Loucy (cell line): Measurements from ENCODE around the gene MAPRE2.

ENCODE experiments used
- H2AFZ ChIP-seq: fragments of 200-600 bp; sonication (generic); 2 replicates; pipeline ENCODE4 v1.6.0; 2016; ENCODE audit warnings: antibody characterized with exemption, mild to moderate bottlenecking, low read length, moderate library complexity
- H3F3A ChIP-seq: fragments of 200-600 bp; 2 replicates; pipeline ENCODE4 v1.6.0; 2016; ENCODE audit warnings: antibody characterized with exemption, low read depth, mild to moderate bottlenecking
- H3K27me3 ChIP-seq: fragments of 200-600 bp; sonication (generic); 2 replicates; pipeline ENCODE4 v1.6.1; 2014; ENCODE audit warnings: low read length, mild to moderate bottlenecking; ENCODE audit not compliant: insufficient read depth, poor library complexity, severe bottlenecking
- H3K36me3 ChIP-seq: fragments of 200-600 bp; sonication (generic); 2 replicates; pipeline ENCODE4 v1.6.1; 2016; ENCODE audit warnings: low read length; ENCODE audit not compliant: insufficient read depth
- H3K4me1 ChIP-seq: fragments of 200-600 bp; sonication (generic); 2 replicates; pipeline ENCODE4 v1.5.1; 2014; ENCODE audit warnings: low read length, mild to moderate bottlenecking; ENCODE audit not compliant: insufficient read depth, poor library complexity, severe bottlenecking
- H3K4me2 ChIP-seq: fragments of 200-600 bp; sonication (generic); 2 replicates; pipeline ENCODE4 v1.6.0; 2014; ENCODE audit warnings: antibody characterized with exemption, low read length, low read depth, mild to moderate bottlenecking; ENCODE audit not compliant: poor library complexity, severe bottlenecking
- H3K4me3 ChIP-seq: fragments of 200-600 bp; sonication (generic); 2 replicates; pipeline ENCODE4 v1.5.1; 2014; ENCODE audit warnings: low read length, mild to moderate bottlenecking, mixed read lengths; ENCODE audit not compliant: poor library complexity, severe bottlenecking
- H3K79me2 ChIP-seq: fragments of 200-600 bp; sonication (generic); 2 replicates; pipeline ENCODE4 v1.6.1; 2014; ENCODE audit warnings: low read length; ENCODE audit not compliant: insufficient read depth
- H3K9ac ChIP-seq: fragments of 200-600 bp; sonication (generic); 2 replicates; pipeline ENCODE4 v1.6.0; 2014; ENCODE audit warnings: mild to moderate bottlenecking, low read depth, low read length, moderate library complexity; ENCODE audit not compliant: poor library complexity, severe bottlenecking
- H3K9me2 ChIP-seq: fragments of 200-600 bp; sonication (generic); replicated peaks from 2 replicates; pipeline ENCODE4 v1.6.1; 2016; ENCODE audit warnings: low read depth, low read length, mixed read lengths
- H3K9me3 ChIP-seq: fragments of 200-600 bp; sonication (generic); 2 replicates; pipeline ENCODE4 v1.6.1; 2014; ENCODE audit warnings: mild to moderate bottlenecking, antibody characterized with exemption, low read length, low read depth; ENCODE audit not compliant: insufficient read depth
- H4K20me1 ChIP-seq: fragments of 200-600 bp; sonication (generic); 2 replicates; pipeline ENCODE4 v1.6.0; 2014; ENCODE audit warnings: antibody characterized with exemption, low read length, mild to moderate bottlenecking; ENCODE audit not compliant: insufficient read depth, poor library complexity, severe bottlenecking
- EZH2phosphoT487 ChIP-seq: fragments of 200-600 bp; IDR thresholded peaks from 2 replicates; pipeline ENCODE4 v1.6.1; 2018; ENCODE audit warnings: antibody characterized with exemption, mild to moderate bottlenecking, moderate library complexity, borderline replicate concordance
- TF ChIP-seq, protein P1 (sequence below): fragments of 200-600 bp; sonication (generic); conservative IDR thresholded peaks from 2 replicates; pipeline ENCODE4 v1.5.1; 2014; ENCODE audit warnings: mild to moderate bottlenecking, antibody characterized with exemption, low read length

Gene MAPRE2

DNA sequence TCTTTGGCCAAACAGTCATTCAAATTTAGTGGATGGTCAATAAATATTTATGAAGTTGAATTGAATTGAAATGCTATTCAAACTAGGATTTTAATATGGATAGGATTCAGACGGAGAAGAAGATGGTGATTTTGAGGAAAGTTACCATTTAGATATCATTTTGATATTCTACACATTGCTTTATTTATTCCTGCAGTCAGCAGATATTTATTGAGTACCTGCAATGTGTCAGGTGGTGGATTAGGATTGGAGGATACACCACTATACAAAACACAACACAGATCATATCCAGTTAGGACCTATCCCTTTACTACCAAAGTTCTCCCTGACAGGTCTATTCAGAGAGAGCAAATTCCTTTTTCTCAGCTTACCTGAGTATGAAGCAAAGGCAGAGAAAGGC is 38.8 kb downstream of the MAPRE2 start:
- no peak overlapping the region for H3K9ac ChIP-seq
- H3K9me2 ChIP-seq: no peaks in the 10 kb centered on the region
- H3K9me3 ChIP-seq: no peaks in the 10 kb centered on the region
- no peak overlapping the region for H3K4me2 ChIP-seq
- peaks cover 8% of the 10 kb centered on the region for H3K4me1 ChIP-seq
- H3F3A ChIP-seq: no peaks in the 10 kb centered on the region
- no peaks in the 10 kb centered on the region for H4K20me1 ChIP-seq
- H3K27me3 ChIP-seq: no peaks in the 10 kb centered on the region
- no peak for TF ChIP-seq EZH2phosphoT487
- TF ChIP-seq, protein P1, sequence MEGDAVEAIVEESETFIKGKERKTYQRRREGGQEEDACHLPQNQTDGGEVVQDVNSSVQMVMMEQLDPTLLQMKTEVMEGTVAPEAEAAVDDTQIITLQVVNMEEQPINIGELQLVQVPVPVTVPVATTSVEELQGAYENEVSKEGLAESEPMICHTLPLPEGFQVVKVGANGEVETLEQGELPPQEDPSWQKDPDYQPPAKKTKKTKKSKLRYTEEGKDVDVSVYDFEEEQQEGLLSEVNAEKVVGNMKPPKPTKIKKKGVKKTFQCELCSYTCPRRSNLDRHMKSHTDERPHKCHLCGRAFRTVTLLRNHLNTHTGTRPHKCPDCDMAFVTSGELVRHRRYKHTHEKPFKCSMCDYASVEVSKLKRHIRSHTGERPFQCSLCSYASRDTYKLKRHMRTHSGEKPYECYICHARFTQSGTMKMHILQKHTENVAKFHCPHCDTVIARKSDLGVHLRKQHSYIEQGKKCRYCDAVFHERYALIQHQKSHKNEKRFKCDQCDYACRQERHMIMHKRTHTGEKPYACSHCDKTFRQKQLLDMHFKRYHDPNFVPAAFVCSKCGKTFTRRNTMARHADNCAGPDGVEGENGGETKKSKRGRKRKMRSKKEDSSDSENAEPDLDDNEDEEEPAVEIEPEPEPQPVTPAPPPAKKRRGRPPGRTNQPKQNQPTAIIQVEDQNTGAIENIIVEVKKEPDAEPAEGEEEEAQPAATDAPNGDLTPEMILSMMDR: no peak
- peaks cover 15% of the 10 kb centered on the region; the same call in 1 of the 2 replicates for H3K36me3 ChIP-seq
- H2AFZ ChIP-seq: no peak overlapping the region
- peaks cover 55% of the 10 kb centered on the region; the same call in 1 of the 2 replicates for H3K79me2 ChIP-seq
- H3K4me3 ChIP-seq: no peak overlapping the region

DNA sequence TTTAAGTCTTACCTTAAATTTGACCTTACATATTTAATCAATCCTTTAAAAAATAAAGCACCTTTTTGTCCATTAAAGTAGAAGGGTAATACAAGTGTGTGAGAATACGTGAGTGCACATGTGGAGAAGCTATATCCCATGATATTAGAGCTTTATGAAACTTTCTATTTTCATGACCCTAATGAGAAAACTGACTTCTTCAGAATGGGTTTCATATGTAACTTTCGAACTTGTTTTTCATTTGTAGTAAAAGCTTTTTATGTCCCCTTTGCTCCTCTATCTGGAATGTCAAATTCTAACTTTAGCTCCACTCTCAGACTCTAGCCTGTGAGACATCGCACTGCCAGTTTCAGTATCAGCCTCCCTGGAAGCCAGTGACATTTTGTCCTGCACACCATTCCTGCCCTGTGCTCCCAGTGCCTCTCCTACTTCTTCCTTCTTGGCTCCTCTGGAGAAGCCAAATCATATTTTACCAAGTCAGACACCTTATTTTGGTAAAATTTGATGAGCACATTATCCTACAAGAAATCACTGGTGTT is 42.0 kb downstream of the MAPRE2 start:
- Histone ChIP-seq H3K9me3 (no peaks in the 10 kb centered on the region), H4K20me1 (no peaks in the 10 kb centered on the region), H3K4me3 (no peak overlapping the region), H3F3A (no peaks in the 10 kb centered on the region), H3K79me2 (peaks cover 41% of the 10 kb centered on the region; the same call in 1 of the 2 replicates), H3K4me1 (no peaks in the 10 kb centered on the region), H2AFZ (no peak overlapping the region), H3K4me2 (no peak overlapping the region), H3K36me3 (peaks cover 15% of the 10 kb centered on the region; the same call in 1 of the 2 replicates), H3K9ac (no peak overlapping the region), H3K27me3 (no peaks in the 10 kb centered on the region), H3K9me2 (no peaks in the 10 kb centered on the region)
- TF ChIP-seq, protein P1: no peak
- no peak for TF ChIP-seq EZH2phosphoT487

DNA sequence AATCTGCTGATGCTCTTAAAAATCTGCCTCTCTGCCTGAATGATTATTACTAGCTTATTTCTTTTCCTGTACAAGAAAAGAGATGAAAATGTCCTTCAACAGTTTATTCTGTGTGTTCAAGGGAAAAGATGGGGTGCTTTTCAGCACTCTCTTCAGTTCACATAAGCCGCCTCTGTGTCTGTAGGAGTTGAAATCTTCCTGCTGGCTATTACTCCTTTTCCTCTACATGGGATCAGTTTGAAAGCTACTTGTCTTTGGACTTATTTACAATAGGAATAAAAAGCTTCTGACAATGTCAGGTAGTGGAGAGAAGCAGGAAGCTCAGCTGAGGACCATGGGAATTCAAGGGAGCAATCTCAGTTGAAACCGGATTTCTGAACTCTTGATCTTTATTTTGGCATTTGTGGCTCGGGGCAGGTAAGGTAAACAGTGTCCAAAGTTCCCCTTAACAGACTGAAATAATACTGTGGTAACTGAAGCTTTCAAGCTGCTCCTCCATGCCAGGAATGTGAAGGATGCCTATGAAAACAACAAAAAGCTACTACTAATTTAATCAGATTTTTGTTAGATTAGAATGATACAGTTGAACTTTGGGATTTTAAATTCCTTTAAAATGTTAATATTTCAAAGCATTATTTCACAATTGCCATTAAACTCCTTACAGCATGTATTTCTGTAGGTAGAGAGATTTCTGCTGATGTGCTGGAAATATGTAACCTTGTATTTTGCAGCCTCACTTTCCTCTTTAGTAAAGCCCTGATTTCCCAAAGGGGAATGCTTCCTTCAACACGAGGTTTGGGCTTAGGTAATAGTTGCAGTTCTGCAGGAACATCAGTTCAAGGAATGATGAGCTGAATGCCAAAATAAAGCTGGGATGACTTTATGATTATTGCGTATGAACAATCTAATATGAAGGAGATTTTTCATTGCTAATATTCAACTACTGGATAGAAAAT is 43.6 kb downstream of the MAPRE2 start:
- Histone ChIP-seq H3K4me2 (no peak overlapping the region), H3K4me1 (no peaks in the 10 kb centered on the region), H3K36me3 (peaks cover 6% of the 10 kb centered on the region; the same call in 1 of the 2 replicates), H3K79me2 (peaks cover 39% of the 10 kb centered on the region), H3K9me2 (no peaks in the 10 kb centered on the region), H4K20me1 (peaks cover 3% of the 10 kb centered on the region), H3K27me3 (no peaks in the 10 kb centered on the region), H3F3A (no peaks in the 10 kb centered on the region), H3K4me3 (no peak overlapping the region), H3K9ac (no peak overlapping the region), H2AFZ (no peak overlapping the region), H3K9me3 (no peaks in the 10 kb centered on the region)
- TF ChIP-seq, protein P1: no peak
- no peak for TF ChIP-seq EZH2phosphoT487
